Activated CD4-positive, alpha-beta T cell treated with anti-CD3 and anti-CD28 coated beads, Interleukin-2, amount 10 ng/mL, durations not matched to agents 24 days and 14 days (primary cell): ENCODE measurements around the gene PHACTR2. TPM values are rescaled to one million over a fixed set of nuclear protein-coding genes. Genes with fewer than 3 reads are reported as not detected.

Source experiments
- DNase-seq: peaks from one replicate; pipeline ENCODE4 v3.0.0; 2022
- H3K27ac Mint-ChIP-seq: one replicate; pipeline ENCODE4 v1.8.0; 2022; ENCODE audit warnings: mild to moderate bottlenecking, mixed read lengths
- H3K27me3 Mint-ChIP-seq: one replicate; pipeline ENCODE4 v1.8.0; 2022; ENCODE audit warnings: mixed read lengths
- H3K36me3 Mint-ChIP-seq: one replicate; pipeline ENCODE4 v1.8.0; 2022; ENCODE audit warnings: low read depth, mild to moderate bottlenecking, mixed read lengths
- H3K4me1 Mint-ChIP-seq: one replicate; pipeline ENCODE4 v1.8.0; 2021; ENCODE audit warnings: mixed read lengths
- H3K4me3 Mint-ChIP-seq: one replicate; pipeline ENCODE4 v1.8.0; 2022; ENCODE audit warnings: mild to moderate bottlenecking, moderate library complexity, mixed read lengths
- H3K9me3 Mint-ChIP-seq: one replicate; pipeline ENCODE4 v1.8.0; 2021; ENCODE audit warnings: mixed read lengths
- intact Hi-C: fragments of 100-400 bp; cut with micrococcal nuclease; formaldehyde crosslinking; loops from one replicate; pipeline ENCODE4 v1.15.1; 2023
- total RNA-seq: library from RNA; stranded (reverse); gene quantifications from 2 replicates; pipeline ENCODE4 v1.2.3, GENCODE V29; 2022

The PHACTR2 gene
- total RNA-seq, 1 donor from 2014 or later, result 53.8 TPM

DNA sequence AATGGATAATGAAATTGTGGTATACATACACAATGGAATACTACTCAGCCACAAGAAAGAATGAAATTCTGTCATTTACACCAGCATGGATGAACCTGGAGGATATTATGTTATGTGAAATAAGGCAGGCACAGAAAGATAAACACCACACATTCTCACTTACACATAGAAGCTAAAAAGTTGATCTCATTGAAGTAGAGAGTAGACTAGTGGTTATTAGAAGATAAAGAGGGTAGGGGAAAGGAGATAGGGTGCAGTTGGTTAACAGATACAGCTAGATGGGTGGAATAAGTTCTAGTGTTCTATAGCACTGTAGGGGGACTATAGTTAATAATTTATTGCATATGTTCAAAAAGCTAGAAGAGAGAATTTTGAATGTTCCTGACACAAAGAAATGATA is 139.9 kb downstream of the PHACTR2 start:
- Mint-ChIP-seq H3K9me3 (no peaks in the 10 kb centered on the region), H3K36me3 (peaks cover 12% of the 10 kb centered on the region), H3K4me1 (peaks cover 2% of the 10 kb centered on the region), H3K27ac (no peak overlapping the region), H3K27me3 (no peaks in the 10 kb centered on the region), H3K4me3 (no peak overlapping the region)
- intact Hi-C loops, result no loop called here
- DNase-seq, result no peak

DNA sequence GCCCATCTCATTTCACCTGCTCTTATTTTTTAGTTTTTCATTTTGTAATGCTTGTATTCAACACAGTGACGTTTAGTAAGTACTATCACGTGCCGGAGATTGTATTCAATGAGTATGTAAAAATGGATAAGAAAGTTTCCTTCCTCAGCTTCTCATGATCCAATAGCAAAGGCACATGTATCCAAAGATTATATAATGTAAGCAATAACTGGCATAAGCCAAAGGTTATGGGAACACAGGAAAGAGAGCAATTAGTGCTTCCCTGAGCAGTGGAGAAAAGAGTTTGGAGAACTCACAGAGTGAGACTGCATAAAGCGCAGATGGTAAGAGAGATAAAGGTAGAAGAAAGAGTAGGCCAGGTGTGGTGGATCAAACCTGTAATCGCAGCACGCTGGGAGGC is 143.6 kb downstream of the PHACTR2 start:
- peaks cover 12% of the 10 kb centered on the region for H3K36me3 Mint-ChIP-seq
- no peaks in the 10 kb centered on the region for H3K9me3 Mint-ChIP-seq
- intact Hi-C loops, result loop anchor here (10.0 kb wide), 1 partner anchor 957 kb away; no protein-coding TSS in a partner anchor
- H3K4me3 Mint-ChIP-seq, result no peak overlapping the region
- H3K27me3 Mint-ChIP-seq, result no peaks in the 10 kb centered on the region
- no peak for DNase-seq
- no peak overlapping the region for H3K27ac Mint-ChIP-seq
- peaks cover 3% of the 10 kb centered on the region for H3K4me1 Mint-ChIP-seq

DNA sequence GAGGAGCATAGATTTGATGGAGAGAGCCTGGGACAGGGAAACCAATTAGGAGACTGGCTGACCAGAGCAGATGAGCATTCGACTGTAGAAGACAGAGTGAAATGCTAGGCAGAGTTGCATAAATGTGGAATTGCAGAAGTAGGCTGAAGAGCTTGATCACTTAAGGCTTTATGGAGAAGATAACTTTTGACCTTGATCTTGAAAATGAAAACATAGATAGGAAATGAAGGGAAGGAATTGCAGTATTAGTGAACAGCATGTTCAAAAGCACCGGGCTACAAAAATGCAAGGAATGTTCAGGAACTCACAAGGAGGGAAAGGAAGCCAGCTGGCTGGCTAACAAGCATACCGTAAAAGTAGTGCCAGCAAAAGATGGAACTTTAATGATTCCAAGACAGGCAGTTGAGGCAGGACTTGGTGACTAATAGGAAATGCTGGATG is 144.8 kb downstream of the PHACTR2 start:
- no peak overlapping the region for H3K4me3 Mint-ChIP-seq

DNA sequence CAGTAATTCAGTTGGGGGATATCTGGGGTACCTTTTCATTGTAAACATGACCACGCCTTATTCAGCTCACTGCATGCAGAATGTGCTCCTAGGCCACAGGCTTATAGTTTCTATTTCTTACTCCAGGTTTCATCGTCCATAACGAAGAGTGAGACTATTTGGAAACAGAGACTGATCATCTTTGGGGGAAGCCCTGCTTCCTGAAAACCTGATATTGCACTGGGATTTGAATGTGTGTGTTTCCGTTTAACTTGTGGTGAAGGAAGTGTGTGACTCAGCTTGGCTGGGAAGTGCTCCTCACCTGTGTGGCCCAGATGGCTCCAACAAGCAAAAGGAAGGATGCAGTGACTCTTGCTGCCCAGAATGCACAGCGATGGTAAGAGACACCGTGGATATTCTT is 145.8 kb downstream of the PHACTR2 start:
- Mint-ChIP-seq H3K27ac (no peak overlapping the region), H3K9me3 (no peaks in the 10 kb centered on the region), H3K4me1 (peaks cover 3% of the 10 kb centered on the region), H3K36me3 (peaks cover 6% of the 10 kb centered on the region), H3K27me3 (no peaks in the 10 kb centered on the region), H3K4me3 (no peak overlapping the region)
- DNase-seq, result no peak
- intact Hi-C loops, result loop anchor here (10.0 kb wide), 1 partner anchor 959 kb away; no protein-coding TSS in a partner anchor

More for the DNA sequence above, 144.8 kb downstream of the PHACTR2 start:
- Mint-ChIP-seq H3K36me3 (peaks cover 8% of the 10 kb centered on the region), H3K27ac (no peak overlapping the region), H3K9me3 (no peaks in the 10 kb centered on the region), H3K4me1 (peaks cover 3% of the 10 kb centered on the region), H3K27me3 (no peaks in the 10 kb centered on the region)
- intact Hi-C loops, result loop anchor here (10.0 kb wide), 1 partner anchor 958 kb away; no protein-coding TSS in a partner anchor
- no peak for DNase-seq

DNA sequence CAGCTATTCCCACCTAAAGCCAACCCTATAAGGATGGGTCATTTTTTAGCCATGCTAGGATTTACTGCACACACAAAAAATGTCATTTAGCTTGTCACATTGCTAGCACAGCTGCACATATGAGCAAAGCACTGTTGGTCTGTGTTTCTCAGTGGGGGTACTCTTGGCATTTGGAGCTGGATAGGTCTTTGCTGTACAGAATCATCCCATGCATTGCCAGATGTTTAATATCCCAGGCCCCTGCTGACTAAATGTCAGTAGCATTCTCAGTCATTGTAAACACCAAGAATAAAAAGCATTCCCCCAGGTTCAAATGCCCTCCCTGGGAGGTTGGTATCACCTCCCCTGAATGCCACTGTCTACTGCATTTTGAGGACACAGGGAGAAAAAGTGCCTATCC is 150.8 kb downstream of the PHACTR2 start:
- H3K27me3 Mint-ChIP-seq, result no peaks in the 10 kb centered on the region
- H3K36me3 Mint-ChIP-seq, result peaks cover 4% of the 10 kb centered on the region
- DNase-seq, result no peak
- H3K4me1 Mint-ChIP-seq, result no peaks in the 10 kb centered on the region
- intact Hi-C loops, result loop anchor here (10.0 kb wide), 1 partner anchor 964 kb away; no protein-coding TSS in a partner anchor
- H3K27ac Mint-ChIP-seq, result no peak overlapping the region
- H3K9me3 Mint-ChIP-seq, result no peaks in the 10 kb centered on the region
- no peak overlapping the region for H3K4me3 Mint-ChIP-seq

DNA sequence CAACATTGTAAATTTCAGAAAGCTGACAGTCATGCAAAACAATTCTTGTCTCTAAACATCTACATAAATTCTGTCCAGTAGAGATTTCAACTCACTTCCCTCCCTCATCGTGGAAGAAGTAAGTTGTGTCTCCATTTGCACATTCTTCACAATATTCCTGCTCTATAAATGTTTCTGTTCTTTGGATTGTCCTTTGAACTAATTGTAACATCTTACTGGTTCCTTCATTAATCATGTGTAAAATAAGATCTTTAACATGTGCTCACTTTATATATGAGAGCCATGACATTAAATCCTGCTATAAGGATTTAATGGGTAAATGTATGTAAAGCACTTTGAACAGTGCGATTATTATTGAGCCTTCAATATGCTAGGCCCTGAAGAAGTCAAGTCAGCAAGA is 158.4 kb downstream of the PHACTR2 start:
- Mint-ChIP-seq H3K4me1 (no peaks in the 10 kb centered on the region), H3K9me3 (no peaks in the 10 kb centered on the region), H3K36me3 (no peaks in the 10 kb centered on the region), H3K27ac (no peak overlapping the region), H3K4me3 (no peak overlapping the region), H3K27me3 (no peaks in the 10 kb centered on the region)
- intact Hi-C loops, result no loop called here
- DNase-seq, result no peak

DNA sequence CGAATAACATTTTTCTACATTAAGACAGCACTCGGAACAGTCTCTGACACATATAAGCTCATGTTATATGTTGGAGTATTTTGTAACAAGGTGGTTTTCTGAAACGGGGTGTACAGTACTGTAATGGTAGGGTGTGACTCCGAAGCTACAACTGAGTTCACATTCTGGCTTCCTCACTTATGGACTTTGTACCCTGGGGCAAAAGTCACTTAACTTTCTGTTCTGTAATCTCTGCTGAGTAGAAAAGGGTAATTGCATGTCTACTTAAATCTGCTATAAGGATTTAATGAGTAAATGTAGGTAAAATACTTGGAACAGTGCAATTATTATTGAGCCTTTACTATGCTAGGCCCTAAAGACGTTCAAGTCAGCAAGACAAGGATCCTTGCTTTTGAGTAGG is 160.6 kb downstream of the PHACTR2 start:
- Mint-ChIP-seq H3K27me3 (no peaks in the 10 kb centered on the region), H3K27ac (no peak overlapping the region), H3K36me3 (no peaks in the 10 kb centered on the region), H3K9me3 (no peaks in the 10 kb centered on the region), H3K4me3 (no peak overlapping the region), H3K4me1 (peaks cover 4% of the 10 kb centered on the region)
- intact Hi-C loops, result no loop called here
- DNase-seq, result no peak

DNA sequence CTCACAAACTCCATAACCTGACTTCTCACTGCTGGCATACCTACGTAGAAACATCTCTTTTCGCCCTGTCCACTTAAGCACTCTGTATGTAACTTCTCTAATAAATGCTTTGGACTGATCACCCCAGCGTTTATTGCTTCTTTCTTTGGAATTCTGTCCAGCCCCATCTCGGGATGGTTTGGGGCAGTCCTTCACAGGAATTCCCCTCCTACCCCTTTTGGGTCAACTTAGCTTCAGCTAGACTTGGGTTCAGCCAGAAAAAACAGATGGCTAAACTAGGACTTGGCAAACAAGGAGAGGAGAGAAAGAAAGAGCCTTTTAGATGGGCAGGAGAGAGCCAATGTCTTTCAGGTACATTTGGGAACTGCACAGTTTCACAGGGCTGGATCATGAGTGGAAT is 161.4 kb downstream of the PHACTR2 start:
- H3K9me3 Mint-ChIP-seq, result no peaks in the 10 kb centered on the region
- no peak overlapping the region for H3K27ac Mint-ChIP-seq
- H3K27me3 Mint-ChIP-seq, result no peaks in the 10 kb centered on the region
- no peak overlapping the region for H3K4me3 Mint-ChIP-seq
- H3K4me1 Mint-ChIP-seq, result peaks cover 6% of the 10 kb centered on the region
- H3K36me3 Mint-ChIP-seq, result peaks cover 6% of the 10 kb centered on the region
- no peak for DNase-seq
- intact Hi-C loops, result no loop called here

DNA sequence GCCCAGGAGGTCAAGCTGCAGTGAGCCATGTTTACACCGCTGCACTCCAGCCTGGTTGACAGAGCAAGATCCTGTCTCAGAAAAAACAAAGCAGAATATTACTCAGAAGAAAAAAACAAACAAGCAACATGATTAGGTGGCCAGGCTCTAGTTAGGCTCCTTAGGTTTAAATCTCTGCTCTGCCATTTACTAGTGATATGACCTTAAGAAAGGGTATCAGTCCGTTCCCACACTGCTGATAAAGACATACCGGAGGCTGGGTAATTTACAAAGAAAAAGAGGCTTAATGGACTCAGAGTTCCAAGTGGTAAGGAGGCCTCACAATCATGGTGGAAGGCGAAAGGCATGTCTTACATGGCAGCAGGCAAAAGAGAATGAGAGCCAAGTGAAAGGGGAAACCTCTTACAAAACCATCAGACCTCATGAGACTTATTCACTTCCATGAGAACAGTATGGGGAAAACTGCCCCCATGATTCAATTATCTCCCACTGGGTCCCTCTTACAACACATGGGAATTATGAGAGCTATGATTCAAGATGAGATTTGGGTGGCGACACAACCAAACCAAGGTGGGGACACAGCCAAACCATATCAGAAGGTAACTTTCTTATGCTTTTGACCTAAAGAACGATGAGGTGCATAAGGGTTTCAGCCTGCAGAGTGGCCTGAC is 163.0 kb downstream of the PHACTR2 start:
- Mint-ChIP-seq H3K9me3 (no peaks in the 10 kb centered on the region), H3K27ac (no peak overlapping the region), H3K36me3 (peaks cover 17% of the 10 kb centered on the region), H3K27me3 (no peaks in the 10 kb centered on the region), H3K4me1 (peaks cover 13% of the 10 kb centered on the region), H3K4me3 (no peak overlapping the region)
- intact Hi-C loops, result loop anchor here (5.0 kb wide), 1 partner anchor 303 kb away; no protein-coding TSS in a partner anchor
- DNase-seq, result no peak

DNA sequence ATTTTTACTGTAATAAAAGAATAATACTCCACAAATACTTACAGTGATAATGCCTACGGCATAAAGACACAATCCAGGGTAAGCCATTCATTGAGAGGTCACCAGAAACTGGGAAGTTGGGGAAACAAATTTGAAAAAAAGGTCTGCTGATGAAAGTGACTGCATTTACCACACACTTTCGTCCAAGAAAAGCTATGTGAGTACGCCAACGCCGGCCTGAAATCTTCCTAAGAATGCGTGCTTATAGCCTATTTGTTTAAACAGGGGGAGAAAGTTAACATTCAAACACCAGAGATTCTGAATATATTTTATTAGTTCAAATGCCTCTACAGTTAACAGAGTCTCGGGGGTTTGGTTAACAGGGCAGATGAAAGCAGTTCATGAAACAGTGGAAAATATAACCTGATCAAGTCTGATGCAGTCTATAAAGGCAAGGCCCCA is 164.7 kb downstream of the PHACTR2 start:
- H3K4me3 Mint-ChIP-seq, result peak overlapping the region; percentile 99
- no peaks in the 10 kb centered on the region for H3K27me3 Mint-ChIP-seq
- H3K36me3 Mint-ChIP-seq, result peaks cover 31% of the 10 kb centered on the region
- intact Hi-C loops, result loop anchor here (2.0 to 5.0 kb wide), 5 partner anchors 110 to 392 kb away; partner anchors contain the start of genes ADAT2 and PEX3
- H3K27ac Mint-ChIP-seq, result peak overlapping the region; percentile 97
- no peaks in the 10 kb centered on the region for H3K9me3 Mint-ChIP-seq
- H3K4me1 Mint-ChIP-seq, result peaks cover 19% of the 10 kb centered on the region
- no peak for DNase-seq

DNA sequence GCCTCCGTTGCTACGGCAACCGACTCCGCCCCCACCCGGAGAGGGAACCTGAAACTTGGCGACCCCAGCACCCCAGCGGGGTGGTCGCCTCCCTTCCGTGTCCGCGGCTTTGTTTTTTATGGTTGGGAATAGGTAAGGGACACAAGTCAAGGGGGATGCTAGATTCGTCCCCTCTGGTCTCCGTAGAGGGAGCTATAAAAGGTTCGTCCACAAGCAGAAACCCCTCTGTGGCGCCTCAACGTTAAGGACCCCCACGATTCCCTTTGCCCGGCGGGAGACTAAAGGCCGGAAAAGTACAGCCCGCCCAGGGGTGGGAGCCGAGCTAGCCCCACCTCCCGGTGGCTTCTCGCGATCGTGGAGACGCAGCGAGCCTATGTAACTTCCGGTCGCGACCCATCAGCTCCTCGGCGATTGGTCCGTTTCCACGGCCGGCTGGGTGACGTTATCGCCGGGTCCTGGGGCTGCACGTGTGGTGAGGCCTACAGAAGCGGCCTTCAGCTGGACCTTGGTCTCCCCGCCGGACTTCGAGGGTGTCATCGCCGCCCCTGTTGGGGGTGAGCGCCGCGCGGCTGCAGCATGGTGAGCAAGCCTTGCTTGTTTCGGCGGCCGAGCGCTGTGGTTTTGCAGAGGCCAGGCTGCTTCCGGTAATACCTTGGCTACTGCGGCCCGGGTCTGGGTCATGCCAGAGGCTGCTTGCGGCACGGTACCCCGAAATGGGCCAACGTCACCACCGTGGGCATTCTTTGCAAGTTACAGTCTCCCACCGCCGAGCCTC is 165.3 kb downstream of the PHACTR2 start, which contains the start of gene LTV1:
Gene LTV1, plus strand, starts transcription at position 437 of the 775 bp plus-strand sequence. Its CDS starts 140 bp downstream, at position 577.
- Mint-ChIP-seq H3K27me3 (no peaks in the 10 kb centered on the region), H3K9me3 (no peaks in the 10 kb centered on the region), H3K27ac (peak within 1 kb of the TSS; percentile 97), H3K4me3 (peak within 1 kb of the TSS; percentile 99), H3K4me1 (peaks cover 19% of the 10 kb centered on the region), H3K36me3 (peaks cover 36% of the 10 kb centered on the region)
- peak; percentile 98 for DNase-seq
- intact Hi-C loops, result loop anchor here (1.0 to 5.0 kb wide), 8 partner anchors 37 to 392 kb away; partner anchors contain the start of genes ADAT2, PEX3 and SF3B5

DNA sequence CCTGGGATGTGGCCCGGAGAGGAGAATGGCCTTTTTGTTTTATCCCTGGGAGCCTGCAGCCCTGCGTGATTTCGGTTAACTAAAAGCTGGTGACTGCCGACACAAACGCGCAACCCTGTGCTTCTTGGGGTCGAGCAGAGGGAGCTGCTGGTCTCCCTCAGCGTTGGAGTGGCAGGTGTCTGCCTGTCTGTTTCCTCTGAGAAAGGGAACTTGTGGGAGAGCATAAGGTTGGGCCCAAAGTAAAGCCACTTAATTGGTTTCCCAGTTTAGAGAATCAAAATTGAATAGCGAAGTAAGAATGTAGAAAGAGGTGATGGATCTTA is 165.9 kb downstream of the PHACTR2 start:
- intact Hi-C loops, result loop anchor here (1.0 to 5.0 kb wide), 8 partner anchors 37 to 393 kb away; partner anchors contain the start of genes ADAT2, PEX3 and SF3B5
- DNase-seq, result no peak
- peaks cover 19% of the 10 kb centered on the region for H3K4me1 Mint-ChIP-seq
- H3K4me3 Mint-ChIP-seq, result peak overlapping the region; percentile 99
- H3K9me3 Mint-ChIP-seq, result no peaks in the 10 kb centered on the region
- peaks cover 40% of the 10 kb centered on the region for H3K36me3 Mint-ChIP-seq
- H3K27ac Mint-ChIP-seq, result peak overlapping the region; percentile 97
- no peaks in the 10 kb centered on the region for H3K27me3 Mint-ChIP-seq

DNA sequence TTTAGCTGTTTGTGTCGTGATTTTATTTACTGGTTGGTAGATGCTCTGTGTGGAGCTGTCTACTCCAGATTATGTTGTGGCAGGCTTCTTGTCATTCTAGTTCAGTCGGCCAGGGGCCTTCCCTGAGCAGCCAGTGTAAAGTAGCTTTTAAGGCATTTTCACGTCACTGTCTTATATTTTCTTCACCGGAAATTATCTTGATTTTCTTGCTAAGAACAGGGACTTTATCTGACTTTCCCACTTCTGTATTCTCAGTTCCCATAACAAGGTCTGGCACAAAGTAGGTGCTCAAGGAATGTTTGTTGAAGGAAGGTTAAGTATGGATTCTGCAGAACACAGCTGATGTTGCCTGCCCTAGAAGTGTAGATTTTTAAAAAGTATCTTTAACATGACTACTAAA is 166.2 kb downstream of the PHACTR2 start:
- peak overlapping the region; percentile 99 for H3K4me3 Mint-ChIP-seq
- H3K27ac Mint-ChIP-seq, result peak overlapping the region; percentile 97
- H3K36me3 Mint-ChIP-seq, result peaks cover 44% of the 10 kb centered on the region
- peak; percentile 74 for DNase-seq
- H3K4me1 Mint-ChIP-seq, result peaks cover 19% of the 10 kb centered on the region
- H3K27me3 Mint-ChIP-seq, result no peaks in the 10 kb centered on the region
- intact Hi-C loops, result loop anchor here (5.0 kb wide), 1 partner anchor 307 kb away; no protein-coding TSS in a partner anchor
- no peaks in the 10 kb centered on the region for H3K9me3 Mint-ChIP-seq

DNA sequence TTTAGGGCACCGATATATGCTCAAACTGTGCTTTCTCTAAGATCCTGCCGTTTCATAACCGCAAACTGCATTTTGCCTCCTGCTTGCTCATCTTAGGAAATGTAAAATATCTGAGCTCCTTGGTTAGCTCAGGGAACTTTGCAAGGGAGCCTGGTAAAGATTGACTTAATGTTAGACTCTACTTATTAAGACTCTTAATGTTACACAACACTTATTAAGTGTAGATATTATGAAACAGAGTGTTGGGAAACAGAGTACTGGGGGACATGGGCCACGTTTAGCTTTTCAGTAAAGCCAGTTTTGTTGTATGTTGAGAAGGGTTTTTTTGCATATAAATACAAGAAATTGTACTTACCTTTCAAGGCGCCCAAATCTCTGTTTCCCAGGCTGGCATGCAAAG is 167.3 kb downstream of the PHACTR2 start:
- Mint-ChIP-seq H3K27ac (no peak overlapping the region), H3K27me3 (no peaks in the 10 kb centered on the region), H3K4me3 (peak overlapping the region; percentile 39), H3K9me3 (no peaks in the 10 kb centered on the region), H3K36me3 (peaks cover 54% of the 10 kb centered on the region), H3K4me1 (peaks cover 21% of the 10 kb centered on the region)
- intact Hi-C loops, result no loop called here
- no peak for DNase-seq
